ENCODE data around the gene COLEC12.

COLEC12 gene

GRCh38 chr18:446941-447560, 53.5 kb downstream of the COLEC12 start:
- DNase-seq (ENCODE audit: low read depth in 2 of 2) = no peak

- DNase-seq (ENCODE audit: low read depth in 2 of 2) = no peak
Measured at GRCh38 chr18:445055-445454, 55.4 kb downstream of the COLEC12 start.

- no peak for DNase-seq (ENCODE audit: low read depth in 2 of 2)
Measured at GRCh38 chr18:438571-438970, 61.9 kb downstream of the COLEC12 start.

- DNase-seq (ENCODE audit: low read depth in 2 of 2) = no peak
Measured at GRCh38 chr18:435940-436339, 64.6 kb downstream of the COLEC12 start.

- no peak for DNase-seq (ENCODE audit: low read depth in 2 of 2)
Measured at GRCh38 chr18:434410-434809, 66.1 kb downstream of the COLEC12 start.

- no peak for DNase-seq (ENCODE audit: low read depth in 2 of 2)
Measured at GRCh38 chr18:433960-434359, 66.5 kb downstream of the COLEC12 start.

- DNase-seq (ENCODE audit: low read depth in 2 of 2) = no peak
Measured at GRCh38 chr18:433298-433697, 67.2 kb downstream of the COLEC12 start.

- DNase-seq (ENCODE audit: low read depth in 2 of 2) = no peak
Measured at GRCh38 chr18:432791-433190, 67.7 kb downstream of the COLEC12 start.

GRCh38 chr18:429030-429429, 71.5 kb downstream of the COLEC12 start:
- no peak for DNase-seq (ENCODE audit: low read depth in 2 of 2)

GRCh38 chr18:427005-427404, 73.5 kb downstream of the COLEC12 start:
- no peak for DNase-seq (ENCODE audit: low read depth in 2 of 2)

GRCh38 chr18:425106-425745, 75.3 kb downstream of the COLEC12 start:
- no peak for DNase-seq (ENCODE audit: low read depth in 2 of 2)

GRCh38 chr18:424668-425067, 75.8 kb downstream of the COLEC12 start:
- no peak for DNase-seq (ENCODE audit: low read depth in 2 of 2)

- no peak for DNase-seq (ENCODE audit: low read depth in 2 of 2)
Measured at GRCh38 chr18:424071-424661, 76.3 kb downstream of the COLEC12 start.

- no peak for DNase-seq (ENCODE audit: low read depth in 2 of 2)
Measured at GRCh38 chr18:422966-423365, 77.5 kb downstream of the COLEC12 start.

- no peak for DNase-seq (ENCODE audit: low read depth in 2 of 2)
Measured at GRCh38 chr18:421247-422155, 79.0 kb downstream of the COLEC12 start.

GRCh38 chr18:420661-421246, 79.7 kb downstream of the COLEC12 start:
- DNase-seq (ENCODE audit: low read depth in 2 of 2) = no peak

GRCh38 chr18:419541-420175, 80.8 kb downstream of the COLEC12 start:
- DNase-seq (ENCODE audit: low read depth in 2 of 2) = no peak

- DNase-seq (ENCODE audit: low read depth in 2 of 2) = no peak
Measured at GRCh38 chr18:417495-417894, 83.0 kb downstream of the COLEC12 start.

- DNase-seq (ENCODE audit: low read depth in 2 of 2) = no peak
Measured at GRCh38 chr18:416930-417329, 83.6 kb downstream of the COLEC12 start.

GRCh38 chr18:415617-416612, 84.6 kb downstream of the COLEC12 start:
- DNase-seq (ENCODE audit: low read depth in 2 of 2) = no peak

All from stimulated activated CD8-positive, alpha-beta memory T cell treated with anti-CD3 and anti-CD28 coated beads, Interleukin-15, amount 100 ng/mL, for 4 hours (primary cell).